ENCODE data around the gene ATP9A.

The ATP9A gene

GRCh38 chr20:51668515-51668914 lies 99.7 kb downstream of the ATP9A start:
- no peak overlapping the region for H3K4me3 ChIP-seq (ENCODE audit: low read depth, low read length)
- TF ChIP-seq, protein P1, sequence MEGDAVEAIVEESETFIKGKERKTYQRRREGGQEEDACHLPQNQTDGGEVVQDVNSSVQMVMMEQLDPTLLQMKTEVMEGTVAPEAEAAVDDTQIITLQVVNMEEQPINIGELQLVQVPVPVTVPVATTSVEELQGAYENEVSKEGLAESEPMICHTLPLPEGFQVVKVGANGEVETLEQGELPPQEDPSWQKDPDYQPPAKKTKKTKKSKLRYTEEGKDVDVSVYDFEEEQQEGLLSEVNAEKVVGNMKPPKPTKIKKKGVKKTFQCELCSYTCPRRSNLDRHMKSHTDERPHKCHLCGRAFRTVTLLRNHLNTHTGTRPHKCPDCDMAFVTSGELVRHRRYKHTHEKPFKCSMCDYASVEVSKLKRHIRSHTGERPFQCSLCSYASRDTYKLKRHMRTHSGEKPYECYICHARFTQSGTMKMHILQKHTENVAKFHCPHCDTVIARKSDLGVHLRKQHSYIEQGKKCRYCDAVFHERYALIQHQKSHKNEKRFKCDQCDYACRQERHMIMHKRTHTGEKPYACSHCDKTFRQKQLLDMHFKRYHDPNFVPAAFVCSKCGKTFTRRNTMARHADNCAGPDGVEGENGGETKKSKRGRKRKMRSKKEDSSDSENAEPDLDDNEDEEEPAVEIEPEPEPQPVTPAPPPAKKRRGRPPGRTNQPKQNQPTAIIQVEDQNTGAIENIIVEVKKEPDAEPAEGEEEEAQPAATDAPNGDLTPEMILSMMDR (conservative IDR thresholded peaks at IDR 0.05; ENCODE audit: low read depth, low read length), result no peak
- no peak for DNase-seq (ENCODE audit: low read depth)

- DNase-seq (ENCODE audit: low read depth), result no peak
- H3K4me3 ChIP-seq (ENCODE audit: low read depth, low read length), result no peak overlapping the region
- TF ChIP-seq, protein P1 (conservative IDR thresholded peaks at IDR 0.05; ENCODE audit: low read depth, low read length), result no peak
Observed at GRCh38 chr20:51667491-51667890, 100.7 kb downstream of the ATP9A start.

DNA sequence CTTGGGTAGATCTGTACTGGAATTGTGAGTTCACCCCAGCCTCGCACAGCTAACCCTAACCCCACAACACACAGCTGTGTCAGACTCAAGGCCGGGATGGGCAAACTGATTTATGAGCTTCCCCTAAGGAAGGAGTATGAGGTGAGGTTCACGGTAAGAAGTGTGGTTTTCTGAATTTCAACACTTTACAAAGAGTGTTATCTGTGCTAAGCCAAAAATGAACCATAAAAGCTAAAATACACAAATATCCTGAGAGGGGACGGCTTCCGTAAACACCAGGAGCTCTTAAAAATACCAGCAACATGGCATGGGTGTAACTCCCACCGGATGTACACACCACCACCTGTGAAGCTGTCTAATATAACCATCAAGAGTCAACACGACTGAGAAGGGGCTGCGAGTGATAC lies 101.2 kb downstream of the ATP9A start:
- H3K4me3 ChIP-seq (ENCODE audit: low read depth, low read length), result no peak overlapping the region
- TF ChIP-seq, protein P1 (conservative IDR thresholded peaks at IDR 0.05; ENCODE audit: low read depth, low read length), result no peak
- no peak for DNase-seq (ENCODE audit: low read depth)

DNA sequence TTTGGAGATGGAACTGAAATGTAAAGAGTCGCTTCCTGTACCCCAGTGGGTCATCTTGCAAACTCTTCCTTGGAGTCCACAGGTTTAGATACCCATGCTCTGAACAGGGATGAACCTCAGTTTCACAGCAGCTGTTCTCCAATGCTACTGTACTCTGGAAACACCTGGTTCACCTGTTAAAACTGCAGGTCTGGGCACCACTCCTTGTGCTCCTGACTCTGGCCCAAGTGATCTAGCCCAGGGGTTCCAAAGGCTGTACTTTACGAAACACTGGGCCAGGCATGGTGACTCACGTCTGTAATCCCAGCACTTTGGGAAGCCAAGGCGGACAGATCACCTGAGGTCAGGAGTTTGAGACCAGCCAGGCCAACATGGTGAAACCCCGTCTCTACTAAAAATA lies 102.1 kb downstream of the ATP9A start:
- TF ChIP-seq, protein P1 (conservative IDR thresholded peaks at IDR 0.05; ENCODE audit: low read depth, low read length), result no peak
- H3K4me3 ChIP-seq (ENCODE audit: low read depth, low read length), result no peak overlapping the region
- no peak for DNase-seq (ENCODE audit: low read depth)

GRCh38 chr20:51665543-51666118 lies 102.6 kb downstream of the ATP9A start:
- no peak for DNase-seq (ENCODE audit: low read depth)
- TF ChIP-seq, protein P1 (conservative IDR thresholded peaks at IDR 0.05; ENCODE audit: low read depth, low read length), result no peak
- no peak overlapping the region for H3K4me3 ChIP-seq (ENCODE audit: low read depth, low read length)

DNA sequence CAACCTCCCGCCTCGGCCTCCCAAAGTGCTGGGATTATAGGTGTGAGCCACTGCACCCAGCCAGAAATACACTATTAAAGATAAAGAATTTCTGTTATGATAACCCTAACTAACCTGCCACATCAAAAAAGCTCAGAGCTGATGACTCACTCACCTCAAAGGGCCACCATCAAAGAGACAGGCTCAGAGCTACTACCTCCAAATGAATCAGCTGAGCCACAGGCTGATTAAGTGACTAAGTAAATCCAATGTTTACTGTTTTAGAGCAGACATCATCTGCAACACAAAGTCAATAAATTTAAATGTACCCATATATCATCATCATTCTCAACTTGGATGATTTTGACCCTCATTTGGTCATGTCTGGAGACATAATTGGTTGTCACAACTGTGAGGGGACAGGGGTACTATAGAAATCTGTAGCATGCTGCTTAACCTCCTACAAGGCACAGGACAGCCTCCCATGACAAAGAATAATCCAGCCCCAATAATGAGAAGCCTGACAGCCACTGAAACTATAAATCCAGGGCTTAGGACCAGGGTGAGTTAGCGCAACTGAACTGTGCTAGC lies 106.5 kb downstream of the ATP9A start:
- no peak overlapping the region for H3K4me3 ChIP-seq (ENCODE audit: low read depth, low read length)
- TF ChIP-seq, protein P1 (conservative IDR thresholded peaks at IDR 0.05; ENCODE audit: low read depth, low read length), result no peak
- DNase-seq (ENCODE audit: low read depth), result no peak

All from choroid plexus epithelial cell (primary cell).